HG03457 (cell line): Measurements from ENCODE around the gene RCAN1.
A peak's percentile ranks its signal among the peaks of the same experiment; 100 is the strongest.
"Not testable (repeated sequence)": the region's sequence is repeated elsewhere in the genome, so short reads cannot be mapped to it uniquely, and the experiment has no call there.

ENCODE experiments used
- ATAC-seq: cut with Tn5 transposase; IDR thresholded peaks from one replicate; pipeline ENCODE4 v1.9.1; 2021; ENCODE audit warnings: moderate number of reproducible peaks; ENCODE audit not compliant: unreplicated experiment

Gene RCAN1

DNA sequence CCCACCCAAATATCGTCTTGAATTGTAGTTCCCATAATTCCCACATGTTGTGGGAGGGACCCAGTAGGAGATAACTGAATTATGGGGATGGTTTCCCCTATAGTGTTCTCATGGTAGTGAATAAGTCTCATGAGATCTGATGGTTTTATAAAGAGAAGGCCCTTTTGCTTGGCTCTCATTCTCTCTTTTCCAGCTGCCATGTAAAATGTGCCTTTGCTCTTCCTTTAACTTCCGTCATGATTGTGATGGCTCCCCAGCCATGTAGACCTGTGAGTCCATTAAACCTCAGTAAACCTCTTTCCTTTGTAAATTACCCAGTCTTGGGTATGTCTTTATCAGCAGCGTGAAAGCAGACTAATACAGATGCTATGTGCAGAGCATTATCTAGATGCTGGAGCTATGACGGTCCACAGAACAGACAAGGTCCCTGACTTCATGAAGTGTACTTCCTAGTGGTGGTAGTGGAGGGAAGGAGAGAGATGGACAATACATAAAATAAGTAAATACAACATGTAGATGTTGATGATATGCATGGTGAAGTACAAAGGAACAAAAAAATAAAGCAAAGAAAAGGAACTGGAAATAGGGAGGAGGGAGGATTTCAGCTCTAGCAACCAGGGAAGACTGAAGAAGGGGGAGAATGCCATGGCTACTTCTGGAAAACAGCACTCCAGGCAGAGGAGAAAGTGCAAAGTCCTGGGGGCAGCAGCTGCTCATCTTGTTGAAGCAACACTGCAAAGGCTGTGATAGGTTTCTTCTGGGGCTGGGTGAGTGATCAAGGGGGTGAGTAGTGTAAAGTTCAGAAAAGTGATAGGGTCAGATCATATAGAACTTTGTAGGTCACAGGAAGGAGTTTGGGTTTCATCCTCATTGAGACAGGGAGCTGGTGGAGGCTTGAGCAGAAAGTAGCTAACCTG, 6.8 kb upstream of the RCAN1 start:
- ATAC-seq = no peak

DNA sequence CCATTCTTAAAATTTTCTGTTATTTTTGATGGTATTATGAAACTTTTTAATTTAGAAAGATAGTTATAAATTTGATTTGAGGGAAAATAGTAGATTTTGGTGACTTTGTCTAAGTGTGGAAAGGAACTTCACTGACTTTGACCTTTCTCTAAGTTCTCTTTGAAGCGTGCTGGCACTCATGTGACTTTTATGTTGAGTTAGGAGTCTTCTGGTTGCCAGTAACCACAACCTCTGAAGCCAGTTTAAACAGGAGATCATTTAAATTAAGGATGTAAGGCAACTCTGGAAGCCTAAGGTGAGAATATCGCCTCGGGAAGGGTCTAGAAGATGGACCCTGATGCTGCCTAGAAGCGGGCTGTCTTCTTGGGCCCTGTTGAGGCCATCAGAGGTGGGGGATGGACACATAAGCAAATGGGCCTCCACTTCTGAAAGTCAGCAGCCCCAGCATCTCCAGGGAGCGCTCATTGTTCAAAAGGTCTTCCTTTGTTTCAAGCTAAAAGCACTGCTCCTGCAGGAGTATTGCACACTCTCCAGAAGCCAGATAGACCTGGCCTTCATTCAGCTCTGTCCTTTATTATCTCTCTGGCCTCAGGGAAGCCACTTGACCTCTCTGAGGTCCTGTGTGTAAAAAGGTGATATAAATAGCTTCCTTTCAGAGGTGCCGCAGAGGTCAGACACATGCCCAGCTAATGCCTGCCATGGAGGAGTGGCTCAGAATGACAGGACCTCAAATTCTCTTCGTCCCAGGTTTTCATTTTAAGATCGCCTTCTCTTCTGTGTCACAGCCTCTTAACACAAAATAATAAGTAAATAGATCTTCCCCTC, 5.1 kb upstream of the RCAN1 start:
- no peak for ATAC-seq

DNA sequence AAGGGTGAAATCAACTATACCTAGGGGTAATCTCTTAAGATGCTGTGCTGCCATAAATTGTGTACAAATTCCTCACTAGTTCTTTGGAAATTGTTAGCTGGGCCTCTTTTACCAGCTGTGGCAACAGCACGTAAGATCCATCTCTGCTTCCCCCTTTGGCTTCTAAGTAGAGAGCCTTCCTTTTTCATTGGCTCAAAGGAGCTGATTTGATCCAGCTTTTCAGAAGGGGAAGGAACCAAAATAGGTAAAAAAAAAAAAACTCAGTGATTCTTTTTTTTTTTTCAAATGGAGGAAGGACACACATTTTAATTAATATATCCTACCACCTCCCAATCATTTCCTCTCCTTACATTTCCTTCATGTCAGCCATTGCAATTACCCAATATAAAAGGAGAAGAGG, 4.0 kb upstream of the RCAN1 start:
- no peak for ATAC-seq

DNA sequence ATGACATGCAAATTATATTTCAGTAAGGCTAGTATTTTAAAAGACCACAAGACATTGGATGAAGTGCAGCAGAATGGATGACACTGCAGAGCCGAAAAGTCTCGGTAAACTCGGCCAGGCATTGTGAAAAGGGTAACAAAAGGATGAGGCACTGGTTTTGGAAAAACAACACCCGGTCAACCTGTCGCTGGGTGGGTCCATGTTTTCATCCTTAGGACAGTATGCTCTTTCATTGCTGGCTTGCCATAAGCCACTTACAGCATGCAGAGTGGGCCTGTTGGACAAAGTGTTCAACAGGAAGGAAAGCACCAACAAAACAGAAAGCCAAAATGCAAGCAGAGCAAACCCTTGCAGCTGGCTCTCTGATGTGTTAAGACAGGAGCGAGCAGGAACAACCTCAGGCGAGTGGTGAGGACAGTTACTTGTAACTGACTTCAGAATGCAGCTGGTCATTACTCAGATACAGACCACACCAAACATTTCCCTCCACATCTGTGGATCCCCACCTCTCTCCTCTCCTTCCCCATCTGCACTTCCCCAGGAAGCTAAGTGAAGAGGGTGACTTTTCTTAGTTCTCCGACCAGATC, 2.9 kb upstream of the RCAN1 start:
- ATAC-seq = no peak

DNA sequence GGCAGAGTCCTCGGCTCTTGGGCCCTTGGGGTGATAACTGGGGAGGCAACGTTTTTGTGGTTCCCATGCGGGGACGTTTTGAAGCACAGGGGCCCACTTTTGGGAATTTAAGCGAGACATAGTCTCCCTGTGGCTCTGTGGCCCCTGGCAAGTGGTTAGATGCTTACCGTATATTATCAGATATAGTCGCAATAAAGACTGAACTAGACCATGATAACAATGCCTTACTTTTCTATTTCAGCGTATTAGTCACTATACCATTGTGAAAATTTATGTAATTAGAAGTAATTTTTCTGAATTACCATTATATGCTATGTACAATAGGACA, 538 bp upstream of the RCAN1 start:
- peak; percentile 4 for ATAC-seq

DNA sequence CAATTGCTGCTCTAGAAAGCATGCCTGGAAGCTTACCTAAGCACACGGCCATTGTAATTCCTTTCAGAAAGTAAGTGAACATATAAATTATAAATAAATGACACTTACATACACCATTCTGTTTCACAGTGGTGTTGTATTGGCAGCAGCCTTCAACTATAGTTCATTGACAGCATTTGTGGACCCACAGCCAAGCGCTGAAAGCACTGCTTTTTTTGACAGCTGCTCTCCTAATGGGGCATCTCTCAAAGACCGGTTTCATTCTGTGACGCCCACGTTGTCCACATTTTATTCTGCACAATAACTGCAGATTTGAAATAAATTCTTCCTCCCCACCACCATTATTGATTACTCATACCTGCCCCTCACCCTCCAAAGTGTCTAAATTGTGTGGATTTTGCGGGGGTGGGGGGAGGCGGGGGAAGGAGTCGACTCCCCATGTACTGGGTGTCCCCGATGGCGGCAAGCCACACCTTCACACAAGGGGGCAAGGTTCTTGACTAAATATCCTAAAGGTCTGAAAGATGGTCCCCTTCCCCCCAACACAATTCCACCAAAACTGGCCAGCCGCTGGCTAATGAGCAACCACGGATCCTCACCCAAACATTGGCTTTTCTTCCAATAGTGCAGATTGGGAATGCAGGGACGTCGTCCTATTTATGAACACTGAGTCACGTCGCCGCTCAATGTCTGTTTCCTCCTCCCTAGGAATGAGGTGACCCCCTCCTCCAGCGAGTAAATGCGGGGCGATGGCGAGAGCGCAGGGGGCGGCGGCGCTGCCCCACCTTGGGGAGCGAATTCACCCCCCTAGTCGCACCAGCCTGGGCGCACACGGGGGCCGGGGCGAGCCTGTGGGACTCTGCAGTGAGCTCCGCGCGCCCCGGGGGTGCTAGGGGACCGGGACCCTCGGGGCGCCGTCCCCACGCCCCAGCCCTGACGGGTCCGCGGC, 960 bp downstream of the RCAN1 start:
- no peak for ATAC-seq

DNA sequence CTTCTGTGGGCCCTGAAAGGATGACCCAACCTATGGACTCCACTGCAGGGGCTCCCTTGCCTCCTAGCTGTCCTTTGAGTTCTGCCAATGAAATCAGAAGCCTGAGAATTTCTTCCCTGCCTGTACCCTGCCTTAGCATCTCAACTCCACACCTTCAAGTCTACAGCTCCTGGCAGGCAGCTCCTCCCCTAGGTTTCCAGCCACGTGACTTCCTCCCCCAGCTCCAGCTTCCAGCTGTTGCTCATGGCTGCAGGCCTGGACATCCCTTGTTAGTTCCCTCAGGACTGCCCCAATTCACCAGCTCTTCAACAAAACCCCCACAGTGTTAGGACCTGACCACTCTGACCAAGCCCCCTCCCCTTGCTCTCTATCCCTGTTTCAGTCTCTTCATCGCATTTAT, 2.4 kb downstream of the RCAN1 start:
- no peak for ATAC-seq

DNA sequence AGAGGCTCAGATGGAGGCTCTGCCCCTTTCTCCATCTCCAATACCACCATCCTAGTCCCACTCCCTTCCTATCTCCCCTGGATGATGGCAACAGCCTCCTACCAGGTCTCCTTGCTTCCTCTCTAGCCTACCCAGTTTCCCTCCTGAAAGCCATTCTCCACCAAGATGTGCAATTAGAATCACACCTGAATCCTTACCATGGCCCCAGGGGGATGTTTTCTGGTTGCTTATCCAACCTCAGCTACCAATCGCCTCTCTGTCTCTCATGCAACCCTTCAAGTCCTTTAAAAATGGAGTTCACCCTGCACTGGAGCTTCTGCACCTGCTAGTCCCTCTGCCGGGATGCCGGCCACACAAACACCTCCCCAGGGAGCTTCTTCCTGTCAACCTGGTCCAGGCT, 2.9 kb downstream of the RCAN1 start:
- ATAC-seq = no peak

DNA sequence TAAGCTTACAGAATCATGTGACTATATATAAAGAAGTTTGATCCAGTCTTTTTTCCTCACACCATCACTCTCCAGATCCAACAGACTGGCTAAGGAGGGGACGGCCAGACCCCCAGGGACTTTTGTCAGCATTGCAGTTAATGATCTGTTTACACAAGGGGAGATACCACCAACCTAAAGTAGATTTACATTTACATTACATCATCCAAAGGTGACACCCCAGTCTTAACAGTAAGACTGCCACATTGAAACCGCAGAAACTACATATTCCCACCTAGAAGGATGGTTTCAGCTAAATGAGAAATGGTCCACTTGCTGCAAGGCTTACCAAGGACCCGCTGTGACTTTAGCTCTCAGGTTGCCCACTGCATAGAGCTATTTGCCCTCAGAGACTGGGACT, 3.4 kb downstream of the RCAN1 start:
- no peak for ATAC-seq

DNA sequence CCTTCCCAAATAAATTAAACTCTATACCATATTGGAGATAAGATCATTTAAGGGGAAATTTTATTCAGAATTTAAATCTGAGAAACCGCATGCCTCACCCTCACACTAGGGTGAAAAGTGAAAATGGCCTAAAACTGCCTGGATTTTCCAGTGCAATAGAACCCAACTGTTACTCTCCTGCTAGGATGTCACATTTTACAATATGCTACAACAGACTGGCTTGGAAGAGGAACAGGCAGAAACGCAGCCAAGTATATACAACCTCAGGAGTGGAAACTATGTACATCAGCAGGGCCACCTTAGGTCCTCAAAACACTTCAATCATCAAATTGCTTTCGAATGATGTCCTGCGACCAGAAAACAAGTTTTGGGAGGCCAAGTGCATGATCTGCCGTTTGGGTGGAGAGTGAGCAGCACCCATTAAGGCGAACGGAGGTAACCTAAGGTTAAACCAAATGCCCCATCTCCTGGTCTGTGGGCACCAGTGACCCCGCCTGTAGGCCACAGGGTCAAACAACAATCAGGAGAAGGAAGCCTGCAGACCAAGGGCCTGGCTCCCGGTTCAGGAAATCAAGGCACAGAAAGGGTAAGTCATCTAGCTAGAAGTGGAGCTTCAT, 4.9 kb downstream of the RCAN1 start:
- ATAC-seq = no peak

DNA sequence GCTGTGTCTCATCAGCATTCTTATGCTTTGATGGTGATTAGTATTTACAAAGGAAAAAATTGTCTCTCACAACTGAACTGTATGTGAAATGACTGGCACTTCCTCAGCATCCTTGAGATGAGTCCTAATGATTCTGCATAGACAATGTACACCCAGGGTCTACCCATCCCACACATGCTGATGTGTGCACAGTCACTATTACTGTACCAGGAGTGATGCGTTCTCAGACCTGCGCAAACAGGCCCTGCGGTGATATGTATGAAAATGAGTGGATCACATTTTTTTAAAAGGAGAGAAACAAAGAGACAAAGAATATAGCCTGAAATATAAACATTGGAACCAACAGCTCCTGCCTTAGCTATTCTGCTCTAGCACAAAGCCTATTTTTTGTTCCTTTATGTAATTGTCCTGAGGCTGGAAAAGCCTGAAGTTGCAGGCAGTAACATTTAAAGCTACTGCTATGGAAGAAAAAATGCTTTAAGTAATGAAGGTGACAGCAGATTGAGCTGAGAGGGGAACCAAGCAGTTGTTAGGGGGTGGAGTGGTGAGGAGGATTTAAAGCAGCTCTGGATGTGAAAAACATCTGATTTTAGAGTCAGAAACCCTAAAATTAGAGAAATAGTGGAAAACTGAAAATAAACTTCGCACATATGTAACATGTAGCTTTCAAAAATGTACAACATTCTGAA, 5.5 kb downstream of the RCAN1 start:
- no peak for ATAC-seq

DNA sequence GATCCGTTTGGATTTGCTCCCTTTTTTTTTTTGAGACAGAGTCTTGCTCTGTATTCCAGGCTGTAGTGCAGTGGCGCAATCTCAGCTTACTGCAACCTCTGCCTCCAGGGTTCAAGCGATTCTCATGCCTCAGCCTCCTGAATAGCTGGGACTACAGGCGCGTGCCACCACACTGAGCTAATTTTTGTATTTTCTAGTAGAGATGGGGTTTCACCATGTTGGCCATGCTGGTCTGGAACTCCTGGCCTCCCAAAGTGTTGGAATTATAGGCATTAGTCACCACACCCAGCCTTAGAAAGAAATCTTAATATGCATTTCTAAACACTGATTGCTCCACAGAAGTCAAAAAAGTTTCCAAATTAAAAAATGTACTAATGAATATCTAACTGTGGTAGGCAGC, 7.5 kb downstream of the RCAN1 start:
- not testable (repeated sequence) for ATAC-seq

DNA sequence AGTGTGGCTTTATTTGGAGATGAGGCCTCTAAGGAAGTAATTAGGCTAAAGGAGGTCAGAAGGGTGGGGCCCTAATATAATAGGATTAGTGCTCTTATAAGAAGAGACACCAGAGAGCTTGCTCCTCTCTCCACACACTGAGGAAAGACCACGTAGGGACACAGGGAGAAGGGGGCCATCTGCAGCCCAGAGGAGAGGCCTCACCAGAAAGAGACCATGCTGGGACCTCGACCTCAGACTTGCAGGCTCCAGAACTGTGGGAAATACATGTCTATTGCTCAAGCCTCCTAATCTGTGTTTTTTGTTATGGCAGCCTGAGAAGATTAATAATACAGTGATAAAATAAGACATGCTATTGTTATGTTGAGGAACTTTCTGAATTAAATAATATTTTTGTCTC, 8.3 kb downstream of the RCAN1 start:
- ATAC-seq = no peak

DNA sequence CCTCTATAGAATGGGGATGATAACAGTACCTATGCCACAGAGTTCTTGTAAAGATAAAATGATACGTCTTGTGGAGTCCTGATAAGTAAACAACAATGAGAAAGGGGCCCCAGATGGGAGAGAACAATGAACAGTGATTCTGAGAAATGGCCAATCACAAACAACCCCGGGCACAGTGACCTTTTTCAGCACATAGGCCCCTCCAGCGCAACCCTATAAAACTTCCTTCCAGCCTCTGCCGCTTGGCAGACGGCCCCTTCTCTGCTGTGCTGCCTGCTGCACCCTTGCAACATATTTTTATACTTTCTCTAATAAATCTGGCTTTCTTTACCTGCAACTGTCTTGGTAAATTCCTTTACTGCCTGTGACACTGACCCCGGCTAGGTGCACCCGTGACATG, 8.9 kb downstream of the RCAN1 start:
- ATAC-seq = no peak

DNA sequence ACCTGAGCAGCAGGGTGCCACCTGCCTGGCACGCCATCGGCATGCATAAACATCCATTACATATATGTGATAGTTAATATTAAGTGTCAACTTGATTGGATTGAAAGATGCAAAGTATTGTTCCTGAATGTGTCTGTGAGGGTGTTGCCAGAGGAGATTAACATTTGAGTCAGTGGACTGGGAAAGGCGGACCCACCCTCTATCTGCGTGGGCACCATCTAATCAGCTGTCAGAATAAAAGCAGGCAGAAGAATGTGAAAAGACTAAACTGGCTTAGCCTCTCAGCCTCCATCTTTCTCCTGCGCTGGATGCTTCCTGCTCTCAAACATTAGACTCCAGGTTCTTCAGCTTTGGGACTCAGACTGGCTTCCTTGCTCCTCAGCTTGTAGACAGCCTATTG, 10.0 kb downstream of the RCAN1 start:
- not testable (repeated sequence) for ATAC-seq

DNA sequence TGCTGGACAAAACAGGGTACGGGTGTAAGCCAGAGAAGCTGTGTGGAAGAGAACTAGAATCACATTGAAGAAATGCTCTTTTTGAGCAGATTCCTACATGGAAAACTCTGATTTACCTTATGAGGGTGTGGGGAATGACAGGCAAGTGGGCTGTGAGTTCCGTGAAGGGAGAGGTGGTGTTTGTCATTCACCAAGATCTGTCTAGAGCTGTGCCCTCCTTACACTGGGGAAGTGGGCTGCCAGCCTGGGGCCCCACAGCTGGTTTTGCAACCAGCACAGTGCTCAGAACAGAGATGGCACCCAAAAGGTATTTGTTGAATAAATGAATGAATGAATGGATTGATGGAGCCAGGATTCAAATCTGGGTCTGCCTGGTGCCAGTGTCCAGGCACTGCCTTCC, 10.4 kb downstream of the RCAN1 start:
- ATAC-seq = no peak

DNA sequence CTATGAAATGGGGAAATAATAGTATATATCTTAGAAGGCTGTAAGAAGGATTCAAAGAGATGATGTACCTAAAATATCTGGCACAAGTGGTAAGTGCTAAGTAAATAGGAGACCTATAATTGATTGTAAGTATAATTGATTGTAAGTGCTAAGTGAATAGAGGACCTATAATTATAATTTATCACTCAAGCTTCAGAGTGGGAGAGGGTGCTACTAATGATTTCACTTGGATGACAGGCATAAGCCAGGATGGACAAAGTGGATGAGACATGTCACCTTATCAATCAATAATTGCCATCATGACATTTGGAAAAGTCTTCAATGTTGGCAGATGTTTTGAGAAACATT, 11.2 kb downstream of the RCAN1 start:
- ATAC-seq = no peak

DNA sequence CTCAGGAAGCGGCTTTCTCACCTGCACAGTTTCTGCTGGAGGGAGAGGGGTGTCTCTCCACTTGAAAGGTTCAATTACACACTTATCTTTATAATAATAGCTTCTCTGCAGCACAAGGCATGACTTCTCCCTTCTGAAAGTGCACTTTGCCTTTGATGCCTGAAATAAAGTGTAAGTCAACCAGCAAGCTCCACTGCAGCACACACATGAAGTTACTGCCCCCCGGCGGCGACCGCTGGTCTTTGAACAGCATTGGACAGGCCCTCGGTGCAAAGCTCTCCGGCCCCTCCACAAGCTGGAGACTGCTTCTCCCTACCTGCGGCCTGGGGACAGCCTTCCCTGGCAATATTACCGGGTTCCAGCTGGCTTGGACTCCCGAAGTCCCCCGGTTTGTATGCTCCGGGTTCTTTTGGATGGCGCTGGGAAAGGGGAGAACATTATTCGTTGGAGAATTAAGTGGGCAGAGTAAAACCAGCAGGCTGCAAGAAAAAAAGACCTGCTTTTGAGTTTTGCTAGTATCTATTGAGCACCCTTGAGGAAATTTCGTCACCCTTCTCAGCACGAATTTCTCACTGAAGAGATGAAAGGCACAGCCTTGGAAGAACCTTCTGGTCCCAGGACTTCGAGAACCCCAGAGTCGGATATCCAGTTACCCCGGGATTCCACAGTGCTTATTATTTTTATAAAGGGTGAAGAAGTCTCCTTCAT, 11.8 kb downstream of the RCAN1 start:
- ATAC-seq = no peak

DNA sequence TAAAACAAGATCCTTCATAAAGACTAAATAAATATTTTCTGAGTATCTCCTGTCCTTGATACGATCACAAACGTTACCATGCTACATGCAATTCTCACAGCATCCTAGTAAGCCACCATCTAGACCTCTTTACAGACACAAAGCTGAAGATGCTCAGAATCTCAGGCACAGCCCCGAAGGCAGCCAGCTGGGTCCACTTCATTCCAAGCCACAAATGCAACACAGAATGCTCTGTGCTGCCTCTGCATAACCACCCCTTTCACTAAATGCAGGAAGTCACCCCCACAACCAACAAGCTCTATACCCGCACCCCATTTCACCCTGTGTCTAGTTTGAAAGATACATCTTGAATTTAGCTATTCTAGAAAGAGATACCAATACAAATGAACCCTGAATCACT, 12.9 kb downstream of the RCAN1 start:
- no peak for ATAC-seq
